ENCODE measurements around the gene ERICH6. TPM values are rescaled to one million over a fixed set of nuclear protein-coding genes. Genes with fewer than 3 reads are reported as not detected.
A peak's percentile ranks its signal among the peaks of the same experiment; 100 is the strongest.

ERICH6 gene
- total and polyA plus RNA-seq, 10 of the 15 experiments (the other 5 are each of a cell fraction or from before 2014, with no cell fraction given), result 0.04 to 0.40 (median 0.22) TPM; not detected in 6

DNA sequence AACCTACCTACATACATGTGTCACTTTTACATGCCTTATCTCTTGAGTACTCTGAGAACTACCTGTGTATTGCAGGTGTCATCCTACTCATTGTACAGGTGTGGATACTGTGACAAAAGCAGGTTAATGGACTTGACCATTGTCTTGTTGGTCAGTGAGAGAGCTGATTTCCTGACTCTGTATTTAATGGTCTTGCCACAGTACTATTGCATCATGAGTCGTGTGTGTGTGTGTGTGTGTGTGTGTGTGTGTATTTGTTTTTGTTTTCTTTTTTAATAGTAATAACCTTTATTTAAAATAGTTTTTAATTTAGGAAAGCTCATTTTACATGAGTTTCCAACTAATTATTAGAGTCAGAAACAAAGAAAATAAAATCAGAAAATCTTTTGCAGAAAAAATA is 92.9 kb downstream of the ERICH6 start:
- in situ Hi-C loops (cut with MboI), result no loop called here

More for the DNA sequence above, 92.9 kb downstream of the ERICH6 start:
- ChIA-PET RAD21 (ENCODE audit: unreplicated experiment) (no interaction called here), CTCF (interaction anchor here (0.6 kb wide), 1 partner anchor 14 kb away, joined by 3 read pairs; no protein-coding TSS in a partner anchor), POLR2A (interaction anchor here (0.6 to 1.0 kb wide), 2 partner anchors 10 to 199 kb away, joined by 3 read pairs; no protein-coding TSS in a partner anchor), SMC1A (ENCODE audit: uncharacterized antibody, unreplicated experiment) (interaction anchor here (1.0 to 1.6 kb wide), 6 partner anchors 17 to 84 kb away, joined by 3 to 6 read pairs (median 4); no protein-coding TSS in a partner anchor)
- FAIRE-seq (no peak), DNase-seq (ENCODE audit: low read depth, low spot score) (no peak), ATAC-seq (no peak)
- H3K4me1 ChIP-seq (ENCODE audit: control insufficient read depth, insufficient read depth, low read length), result peaks cover 18% of the 10 kb centered on the region
- intact Hi-C loops (cut with micrococcal nuclease; ENCODE audit: unreplicated experiment), result no loop called here
- H3K4me2 ChIP-seq (ENCODE audit: control insufficient read depth, insufficient read depth), result peak overlapping the region; percentile 62
- H3K9me3 ChIP-seq (replicated peaks; ENCODE audit: control insufficient read depth, insufficient read depth, low read length), result no peaks in the 10 kb centered on the region; the same call in 2 of the 3 replicates
- TF ChIP-seq, protein P1, sequence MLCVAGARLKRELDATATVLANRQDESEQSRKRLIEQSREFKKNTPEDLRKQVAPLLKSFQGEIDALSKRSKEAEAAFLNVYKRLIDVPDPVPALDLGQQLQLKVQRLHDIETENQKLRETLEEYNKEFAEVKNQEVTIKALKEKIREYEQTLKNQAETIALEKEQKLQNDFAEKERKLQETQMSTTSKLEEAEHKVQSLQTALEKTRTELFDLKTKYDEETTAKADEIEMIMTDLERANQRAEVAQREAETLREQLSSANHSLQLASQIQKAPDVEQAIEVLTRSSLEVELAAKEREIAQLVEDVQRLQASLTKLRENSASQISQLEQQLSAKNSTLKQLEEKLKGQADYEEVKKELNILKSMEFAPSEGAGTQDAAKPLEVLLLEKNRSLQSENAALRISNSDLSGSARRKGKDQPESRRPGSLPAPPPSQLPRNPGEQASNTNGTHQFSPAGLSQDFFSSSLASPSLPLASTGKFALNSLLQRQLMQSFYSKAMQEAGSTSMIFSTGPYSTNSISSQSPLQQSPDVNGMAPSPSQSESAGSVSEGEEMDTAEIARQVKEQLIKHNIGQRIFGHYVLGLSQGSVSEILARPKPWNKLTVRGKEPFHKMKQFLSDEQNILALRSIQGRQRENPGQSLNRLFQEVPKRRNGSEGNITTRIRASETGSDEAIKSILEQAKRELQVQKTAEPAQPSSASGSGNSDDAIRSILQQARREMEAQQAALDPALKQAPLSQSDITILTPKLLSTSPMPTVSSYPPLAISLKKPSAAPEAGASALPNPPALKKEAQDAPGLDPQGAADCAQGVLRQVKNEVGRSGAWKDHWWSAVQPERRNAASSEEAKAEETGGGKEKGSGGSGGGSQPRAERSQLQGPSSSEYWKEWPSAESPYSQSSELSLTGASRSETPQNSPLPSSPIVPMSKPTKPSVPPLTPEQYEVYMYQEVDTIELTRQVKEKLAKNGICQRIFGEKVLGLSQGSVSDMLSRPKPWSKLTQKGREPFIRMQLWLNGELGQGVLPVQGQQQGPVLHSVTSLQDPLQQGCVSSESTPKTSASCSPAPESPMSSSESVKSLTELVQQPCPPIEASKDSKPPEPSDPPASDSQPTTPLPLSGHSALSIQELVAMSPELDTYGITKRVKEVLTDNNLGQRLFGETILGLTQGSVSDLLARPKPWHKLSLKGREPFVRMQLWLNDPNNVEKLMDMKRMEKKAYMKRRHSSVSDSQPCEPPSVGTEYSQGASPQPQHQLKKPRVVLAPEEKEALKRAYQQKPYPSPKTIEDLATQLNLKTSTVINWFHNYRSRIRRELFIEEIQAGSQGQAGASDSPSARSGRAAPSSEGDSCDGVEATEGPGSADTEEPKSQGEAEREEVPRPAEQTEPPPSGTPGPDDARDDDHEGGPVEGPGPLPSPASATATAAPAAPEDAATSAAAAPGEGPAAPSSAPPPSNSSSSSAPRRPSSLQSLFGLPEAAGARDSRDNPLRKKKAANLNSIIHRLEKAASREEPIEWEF (IDR thresholded peaks at IDR 0.05; ENCODE audit: insufficient replicate concordance, low read depth, low read length), result no peak
- TF ChIP-seq ESRRA (IDR thresholded peaks at IDR 0.05; ENCODE audit: low read length) (no peak), ZNF207 (IDR thresholded peaks at IDR 0.05; ENCODE audit: borderline replicate concordance) (no peak), ETV6 (conservative IDR thresholded peaks at IDR 0.05 in 1 of 2, IDR thresholded peaks at IDR 0.05 in 1 of 2; ENCODE audit: borderline replicate concordance in 1 of 2, low read depth in 1 of 2) (no peak), SIN3A (IDR thresholded peaks at IDR 0.05; ENCODE audit: low read depth, low read length) (no peak), KAT2A (conservative IDR thresholded peaks at IDR 0.05; ENCODE audit: control insufficient read depth, low read depth, low read length) (no peak), BCL11A (IDR thresholded peaks at IDR 0.05; ENCODE audit: low read depth, low read length) (no peak), HDGF (IDR thresholded peaks at IDR 0.05) (no peak)
- TF ChIP-seq, protein P2, sequence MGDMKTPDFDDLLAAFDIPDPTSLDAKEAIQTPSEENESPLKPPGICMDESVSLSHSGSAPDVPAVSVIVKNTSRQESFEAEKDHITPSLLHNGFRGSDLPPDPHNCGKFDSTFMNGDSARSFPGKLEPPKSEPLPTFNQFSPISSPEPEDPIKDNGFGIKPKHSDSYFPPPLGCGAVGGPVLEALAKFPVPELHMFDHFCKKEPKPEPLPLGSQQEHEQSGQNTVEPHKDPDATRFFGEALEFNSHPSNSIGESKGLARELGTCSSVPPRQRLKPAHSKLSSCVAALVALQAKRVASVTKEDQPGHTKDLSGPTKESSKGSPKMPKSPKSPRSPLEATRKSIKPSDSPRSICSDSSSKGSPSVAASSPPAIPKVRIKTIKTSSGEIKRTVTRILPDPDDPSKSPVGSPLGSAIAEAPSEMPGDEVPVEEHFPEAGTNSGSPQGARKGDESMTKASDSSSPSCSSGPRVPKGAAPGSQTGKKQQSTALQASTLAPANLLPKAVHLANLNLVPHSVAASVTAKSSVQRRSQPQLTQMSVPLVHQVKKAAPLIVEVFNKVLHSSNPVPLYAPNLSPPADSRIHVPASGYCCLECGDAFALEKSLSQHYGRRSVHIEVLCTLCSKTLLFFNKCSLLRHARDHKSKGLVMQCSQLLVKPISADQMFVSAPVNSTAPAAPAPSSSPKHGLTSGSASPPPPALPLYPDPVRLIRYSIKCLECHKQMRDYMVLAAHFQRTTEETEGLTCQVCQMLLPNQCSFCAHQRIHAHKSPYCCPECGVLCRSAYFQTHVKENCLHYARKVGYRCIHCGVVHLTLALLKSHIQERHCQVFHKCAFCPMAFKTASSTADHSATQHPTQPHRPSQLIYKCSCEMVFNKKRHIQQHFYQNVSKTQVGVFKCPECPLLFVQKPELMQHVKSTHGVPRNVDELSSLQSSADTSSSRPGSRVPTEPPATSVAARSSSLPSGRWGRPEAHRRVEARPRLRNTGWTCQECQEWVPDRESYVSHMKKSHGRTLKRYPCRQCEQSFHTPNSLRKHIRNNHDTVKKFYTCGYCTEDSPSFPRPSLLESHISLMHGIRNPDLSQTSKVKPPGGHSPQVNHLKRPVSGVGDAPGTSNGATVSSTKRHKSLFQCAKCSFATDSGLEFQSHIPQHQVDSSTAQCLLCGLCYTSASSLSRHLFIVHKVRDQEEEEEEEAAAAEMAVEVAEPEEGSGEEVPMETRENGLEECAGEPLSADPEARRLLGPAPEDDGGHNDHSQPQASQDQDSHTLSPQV (IDR thresholded peaks at IDR 0.05), result no peak
- TF ChIP-seq, protein P3, sequence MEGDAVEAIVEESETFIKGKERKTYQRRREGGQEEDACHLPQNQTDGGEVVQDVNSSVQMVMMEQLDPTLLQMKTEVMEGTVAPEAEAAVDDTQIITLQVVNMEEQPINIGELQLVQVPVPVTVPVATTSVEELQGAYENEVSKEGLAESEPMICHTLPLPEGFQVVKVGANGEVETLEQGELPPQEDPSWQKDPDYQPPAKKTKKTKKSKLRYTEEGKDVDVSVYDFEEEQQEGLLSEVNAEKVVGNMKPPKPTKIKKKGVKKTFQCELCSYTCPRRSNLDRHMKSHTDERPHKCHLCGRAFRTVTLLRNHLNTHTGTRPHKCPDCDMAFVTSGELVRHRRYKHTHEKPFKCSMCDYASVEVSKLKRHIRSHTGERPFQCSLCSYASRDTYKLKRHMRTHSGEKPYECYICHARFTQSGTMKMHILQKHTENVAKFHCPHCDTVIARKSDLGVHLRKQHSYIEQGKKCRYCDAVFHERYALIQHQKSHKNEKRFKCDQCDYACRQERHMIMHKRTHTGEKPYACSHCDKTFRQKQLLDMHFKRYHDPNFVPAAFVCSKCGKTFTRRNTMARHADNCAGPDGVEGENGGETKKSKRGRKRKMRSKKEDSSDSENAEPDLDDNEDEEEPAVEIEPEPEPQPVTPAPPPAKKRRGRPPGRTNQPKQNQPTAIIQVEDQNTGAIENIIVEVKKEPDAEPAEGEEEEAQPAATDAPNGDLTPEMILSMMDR (IDR thresholded peaks at IDR 0.05 in 2 of 3, conservative IDR thresholded peaks at IDR 0.05 in 1 of 3; ENCODE audit: control insufficient read depth in 2 of 3, extremely low read depth in 1 of 3, insufficient read depth in 1 of 3, low read depth in 3 of 3, low read length in 3 of 3), result no peak
- TF ChIP-seq, protein P4, sequence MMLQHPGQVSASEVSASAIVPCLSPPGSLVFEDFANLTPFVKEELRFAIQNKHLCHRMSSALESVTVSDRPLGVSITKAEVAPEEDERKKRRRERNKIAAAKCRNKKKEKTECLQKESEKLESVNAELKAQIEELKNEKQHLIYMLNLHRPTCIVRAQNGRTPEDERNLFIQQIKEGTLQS (IDR thresholded peaks at IDR 0.05; ENCODE audit: borderline replicate concordance, extremely low read depth, low read depth, low read length), result no peak
- H3K9ac ChIP-seq (ENCODE audit: control insufficient read depth, insufficient read depth, low read length), result no peak overlapping the region
- H3K27ac ChIP-seq (ENCODE audit: control insufficient read depth, insufficient read depth), result no peak overlapping the region
- H3K36me3 ChIP-seq (ENCODE audit: control insufficient read depth in 2 of 2, insufficient read depth in 2 of 2, low read length in 1 of 2), result peaks cover 7 to 14% of the 10 kb centered on the region in 2 experiments
- H3K4me3 ChIP-seq, result peak overlapping the region; percentile 50
- no peak overlapping the region for H2AFZ ChIP-seq (ENCODE audit: control insufficient read depth, low read depth, low read length)
- no peaks in the 10 kb centered on the region for H3K27me3 ChIP-seq (replicated peaks in 1 of 2; ENCODE audit: control insufficient read depth in 2 of 2, insufficient read depth in 2 of 2, low read length in 1 of 2)
- peaks cover 87% of the 10 kb centered on the region for H3K79me2 ChIP-seq (ENCODE audit: control insufficient read depth, insufficient read depth, low read length)
- BruUV-seq (replicated peaks), result no TSS peak
- peaks cover 6% of the 10 kb centered on the region for H4K20me1 ChIP-seq (ENCODE audit: control insufficient read depth, insufficient read depth)
- 62% methylated on average over 1 of the region's 1 CpG for WGBS (ENCODE audit: insufficient coverage, insufficient replicate concordance, low lambda C conversion rate, missing lambda C conversion rate)
